ENCODE measurements around the gene PARG.
"Not testable (repeated sequence)": the region's sequence is repeated elsewhere in the genome, so short reads cannot be mapped to it uniquely, and the experiment has no call there.

The PARG gene

GRCh38 chr10:49819234-49819958 lies 122.4 kb downstream of the PARG start:
- DNase-seq, result no peak

GRCh38 chr10:49817845-49818244 lies 124.0 kb downstream of the PARG start:
- DNase-seq, result no peak

- no peak for DNase-seq
Observed at GRCh38 chr10:49803988-49804387, 137.8 kb downstream of the PARG start.

- DNase-seq, result no peak
Observed at GRCh38 chr10:49798275-49798674, 143.6 kb downstream of the PARG start.

GRCh38 chr10:49791100-49791499 lies 150.7 kb downstream of the PARG start:
- no peak for DNase-seq

- no peak for DNase-seq
Observed at GRCh38 chr10:49784681-49785080, 157.1 kb downstream of the PARG start.

GRCh38 chr10:49783645-49784044 lies 158.2 kb downstream of the PARG start:
- no peak for DNase-seq

- no peak for DNase-seq
Observed at GRCh38 chr10:49781247-49781646, 160.6 kb downstream of the PARG start.

- no peak for DNase-seq
Observed at GRCh38 chr10:49778197-49778596, 163.6 kb downstream of the PARG start.

GRCh38 chr10:49776851-49777250 lies 165.0 kb downstream of the PARG start:
- no peak for DNase-seq

- DNase-seq, result no peak
Observed at GRCh38 chr10:49775014-49775413, 166.8 kb downstream of the PARG start.

GRCh38 chr10:49772944-49773343 lies 168.9 kb downstream of the PARG start:
- DNase-seq, result not testable (repeated sequence)

GRCh38 chr10:49771046-49771445 lies 170.8 kb downstream of the PARG start:
- not testable (repeated sequence) for DNase-seq

GRCh38 chr10:49769692-49770091 lies 172.1 kb downstream of the PARG start:
- no peak for DNase-seq

GRCh38 chr10:49768731-49769130 lies 173.1 kb downstream of the PARG start:
- no peak for DNase-seq

GRCh38 chr10:49768329-49768728 lies 173.5 kb downstream of the PARG start:
- no peak for DNase-seq

All from activated CD4-positive, alpha-beta T cell treated with anti-CD3 and anti-CD28 coated beads, Interleukin-2, amount 50 U/mL, for 16 hours (primary cell).